Smooth muscle cell (in vitro differentiated cells): Measurements from ENCODE around the gene MS4A8. TPM values are rescaled to one million over a fixed set of nuclear protein-coding genes. Genes with fewer than 3 reads are reported as not detected.

ENCODE experiments used
- DNase-seq: peaks from one replicate; lab custom pipeline; 2025; ENCODE audit not compliant: unreplicated experiment; lab: John Stamatoyannopoulos, UW
- H2AFZ ChIP-seq: fragments of 200-600 bp; sonication (generic); 2 replicates; pipeline ENCODE4 v1.6.0; 2016; ENCODE audit warnings: antibody characterized with exemption, low read depth, mild to moderate bottlenecking
- H3F3A ChIP-seq: fragments of 200-600 bp; sonication (generic); 2 replicates; pipeline ENCODE4 v1.6.0; 2017; ENCODE audit warnings: antibody characterized with exemption, low read depth
- H3K27ac ChIP-seq: fragments of 200-600 bp; sonication (generic); 2 replicates; pipeline ENCODE4 v1.5.1; 2016; ENCODE audit warnings: low read depth, mild to moderate bottlenecking
- H3K27me3 ChIP-seq: fragments of 200-600 bp; sonication (generic); 2 replicates; pipeline ENCODE4 v1.6.1; 2016; ENCODE audit warnings: low read depth, mild to moderate bottlenecking
- H3K36me3 ChIP-seq: fragments of 200-600 bp; sonication (generic); 2 replicates; pipeline ENCODE4 v1.5.1; 2016; ENCODE audit warnings: low read depth
- H3K4me1 ChIP-seq: fragments of 200-600 bp; sonication (generic); 2 replicates; pipeline ENCODE4 v1.5.1; 2016; ENCODE audit warnings: low read depth
- H3K4me2 ChIP-seq: fragments of 200-600 bp; sonication (generic); 2 replicates; pipeline ENCODE4 v1.6.0; 2016; ENCODE audit warnings: mild to moderate bottlenecking
- H3K4me3 ChIP-seq: fragments of 200-600 bp; sonication (generic); 2 replicates; pipeline ENCODE4 v1.5.1; 2016; ENCODE audit warnings: mild to moderate bottlenecking
- H3K79me2 ChIP-seq: fragments of 200-600 bp; sonication (generic); 2 replicates; pipeline ENCODE4 v1.6.0; 2016; ENCODE audit warnings: low read depth, mild to moderate bottlenecking
- H3K9ac ChIP-seq: fragments of 200-600 bp; sonication (generic); 2 replicates; pipeline ENCODE4 v1.6.0; 2016; ENCODE audit warnings: low read depth
- H3K9me3 ChIP-seq: fragments of 200-600 bp; sonication (generic); replicated peaks from 2 replicates; pipeline ENCODE4 v1.5.1; 2016; ENCODE audit warnings: low read depth
- H4K20me1 ChIP-seq: fragments of 200-600 bp; sonication (generic); 2 replicates; pipeline ENCODE4 v1.6.0; 2016; ENCODE audit warnings: low read depth
- WGBS: methylation state at CpG from one replicate; pipeline ENCODE4 v1.1.7; 2016; ENCODE audit warnings: low lambda C conversion rate; 5-methylcytosine and 5-hydroxymethylcytosine counted together
- polyA plus RNA-seq: library from polyadenylated mRNA; unstranded; fragments of >200 nt; fragmentation: Nextera tagmentation; extraction: Ambion mirVana; gene quantifications from 2 replicates; pipeline ENCODE4 v1.2.1, GENCODE V29; 2016
- total RNA-seq: library from RNA; depleted of rRNA; stranded (reverse); fragments of >200 nt; gene quantifications from 2 replicates; pipeline ENCODE4 v1.2.3, GENCODE V29; 2014
- TF ChIP-seq, protein P1 (sequence below): fragments of 200-600 bp; sonication (generic); IDR thresholded peaks from 2 replicates; pipeline ENCODE4 v1.5.1; 2017; ENCODE audit warnings: borderline replicate concordance, mild to moderate bottlenecking, antibody characterized with exemption; ENCODE audit not compliant: insufficient read depth, poor library complexity, severe bottlenecking

Gene MS4A8
- total and polyA plus RNA-seq, 2 experiments from 2014 or later, result not detected

DNA sequence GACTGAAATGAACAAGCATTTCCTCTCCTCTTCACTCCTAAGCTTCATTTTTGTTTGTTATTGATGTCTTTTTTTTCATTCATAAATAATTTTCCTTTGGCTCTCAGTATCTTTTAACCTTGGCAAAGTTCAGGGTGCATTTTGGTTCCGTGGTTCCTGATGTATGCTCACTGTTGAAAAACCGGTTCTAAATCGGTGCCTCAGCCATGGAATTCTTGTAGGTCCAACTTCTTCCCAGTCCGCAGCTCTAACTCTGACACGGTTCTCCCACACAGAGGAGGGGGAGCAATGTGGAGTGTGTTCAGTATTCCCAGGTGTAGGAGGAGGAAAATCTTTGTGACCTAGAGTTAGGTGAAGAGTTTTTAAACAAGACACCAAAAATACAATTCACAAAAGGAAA, 44.7 kb downstream of the MS4A8 start:
- Histone ChIP-seq H4K20me1 (no peaks in the 10 kb centered on the region), H3K4me2 (no peak overlapping the region), H3F3A (no peaks in the 10 kb centered on the region), H3K27ac (no peak overlapping the region), H3K9ac (no peak overlapping the region), H2AFZ (no peak overlapping the region), H3K36me3 (no peaks in the 10 kb centered on the region), H3K4me1 (no peaks in the 10 kb centered on the region), H3K9me3 (no peaks in the 10 kb centered on the region), H3K79me2 (no peaks in the 10 kb centered on the region), H3K4me3 (no peak overlapping the region), H3K27me3 (no peaks in the 10 kb centered on the region)
- TF ChIP-seq, protein P1, sequence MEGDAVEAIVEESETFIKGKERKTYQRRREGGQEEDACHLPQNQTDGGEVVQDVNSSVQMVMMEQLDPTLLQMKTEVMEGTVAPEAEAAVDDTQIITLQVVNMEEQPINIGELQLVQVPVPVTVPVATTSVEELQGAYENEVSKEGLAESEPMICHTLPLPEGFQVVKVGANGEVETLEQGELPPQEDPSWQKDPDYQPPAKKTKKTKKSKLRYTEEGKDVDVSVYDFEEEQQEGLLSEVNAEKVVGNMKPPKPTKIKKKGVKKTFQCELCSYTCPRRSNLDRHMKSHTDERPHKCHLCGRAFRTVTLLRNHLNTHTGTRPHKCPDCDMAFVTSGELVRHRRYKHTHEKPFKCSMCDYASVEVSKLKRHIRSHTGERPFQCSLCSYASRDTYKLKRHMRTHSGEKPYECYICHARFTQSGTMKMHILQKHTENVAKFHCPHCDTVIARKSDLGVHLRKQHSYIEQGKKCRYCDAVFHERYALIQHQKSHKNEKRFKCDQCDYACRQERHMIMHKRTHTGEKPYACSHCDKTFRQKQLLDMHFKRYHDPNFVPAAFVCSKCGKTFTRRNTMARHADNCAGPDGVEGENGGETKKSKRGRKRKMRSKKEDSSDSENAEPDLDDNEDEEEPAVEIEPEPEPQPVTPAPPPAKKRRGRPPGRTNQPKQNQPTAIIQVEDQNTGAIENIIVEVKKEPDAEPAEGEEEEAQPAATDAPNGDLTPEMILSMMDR, result no peak
- DNase-seq, result no peak
- 78% methylated on average over 5 of the region's 5 CpGs for WGBS

DNA sequence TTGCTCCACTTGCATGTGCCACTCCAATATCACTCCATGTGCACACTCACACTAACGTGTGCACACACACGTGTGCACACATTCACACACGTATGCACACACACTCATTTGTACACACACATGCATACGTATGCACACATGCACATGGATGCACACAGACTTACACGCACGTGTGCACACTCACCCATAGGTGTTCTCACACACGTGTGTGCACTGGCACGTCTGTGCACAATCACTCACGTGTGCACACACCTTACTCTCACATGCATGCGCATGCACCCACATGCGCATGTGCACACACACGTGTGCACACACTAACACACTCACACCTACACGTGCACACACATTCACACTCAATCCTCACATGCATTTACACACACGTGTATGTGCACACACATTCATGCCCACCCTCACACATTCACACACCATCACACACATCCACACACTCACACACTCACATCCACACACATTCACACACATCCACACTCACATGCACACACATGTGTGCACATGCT, 48.0 kb downstream of the MS4A8 start:
- Histone ChIP-seq H3K4me1 (no peaks in the 10 kb centered on the region), H3K4me3 (no peak overlapping the region), H3K79me2 (no peaks in the 10 kb centered on the region), H3K9me3 (no peaks in the 10 kb centered on the region), H3K4me2 (no peak overlapping the region), H3K36me3 (no peaks in the 10 kb centered on the region), H3K27ac (no peak overlapping the region), H3F3A (no peaks in the 10 kb centered on the region), H4K20me1 (no peaks in the 10 kb centered on the region), H3K27me3 (no peaks in the 10 kb centered on the region), H3K9ac (no peak overlapping the region), H2AFZ (no peak overlapping the region)
- WGBS, result 91% methylated on average over 14 of the region's 14 CpGs
- TF ChIP-seq, protein P1, result no peak
- DNase-seq, result no peak

DNA sequence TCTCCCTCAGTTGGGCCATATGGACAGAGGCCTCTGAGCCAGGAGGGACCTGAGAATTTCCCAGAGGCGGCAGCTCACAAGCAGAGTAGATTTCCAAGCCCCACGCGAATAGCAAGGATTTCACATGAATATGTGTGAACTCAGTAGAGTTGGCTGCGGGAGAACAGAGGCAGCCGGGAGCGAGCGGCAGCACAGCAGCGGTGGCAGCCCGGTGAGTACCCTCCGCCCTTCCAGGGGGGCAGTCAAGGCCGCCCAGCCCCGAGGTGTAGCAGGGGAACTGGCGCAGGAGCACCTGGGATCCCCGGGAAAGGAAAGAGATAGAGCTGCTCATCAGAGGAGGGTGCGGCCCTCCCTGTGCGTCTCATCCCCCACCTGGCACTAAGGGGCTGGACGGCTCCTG, 48.8 kb downstream of the MS4A8 start:
- 90% methylated on average over 17 of the region's 17 CpGs for WGBS
- TF ChIP-seq, protein P1, result no peak
- no peak overlapping the region for H3K9ac ChIP-seq
- no peak overlapping the region for H3K4me3 ChIP-seq
- H3K36me3 ChIP-seq, result no peaks in the 10 kb centered on the region
- no peak overlapping the region for H3K27ac ChIP-seq
- no peaks in the 10 kb centered on the region for H3K79me2 ChIP-seq
- peaks cover 3% of the 10 kb centered on the region for H3K27me3 ChIP-seq
- no peaks in the 10 kb centered on the region for H3K4me1 ChIP-seq
- no peak overlapping the region for H3K4me2 ChIP-seq
- H2AFZ ChIP-seq, result no peak overlapping the region
- no peak for DNase-seq
- H3K9me3 ChIP-seq, result no peaks in the 10 kb centered on the region
- H4K20me1 ChIP-seq, result no peaks in the 10 kb centered on the region
- no peaks in the 10 kb centered on the region for H3F3A ChIP-seq

DNA sequence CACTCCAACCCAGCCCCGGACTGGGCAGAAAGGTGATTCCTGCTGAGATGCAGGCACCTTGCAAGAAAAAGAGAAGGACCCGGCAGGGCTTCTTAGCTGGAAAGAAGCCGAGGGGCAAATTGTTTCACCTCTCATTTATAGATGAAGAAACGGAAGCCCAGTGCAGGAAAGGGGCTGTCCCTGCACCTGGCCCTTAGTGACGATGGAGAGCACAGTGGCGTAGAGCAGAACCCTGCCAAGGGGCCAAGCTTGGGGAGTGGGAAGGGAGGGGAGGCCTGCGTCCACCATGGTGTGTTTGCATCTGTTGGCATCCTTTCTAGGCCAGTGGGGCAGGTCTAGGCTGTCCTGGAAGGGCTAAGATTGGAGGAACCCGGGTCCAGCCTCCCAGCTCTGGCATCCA, 49.4 kb downstream of the MS4A8 start:
- Histone ChIP-seq H3K4me2 (no peak overlapping the region), H3K9me3 (no peaks in the 10 kb centered on the region), H3K4me3 (no peak overlapping the region), H4K20me1 (no peaks in the 10 kb centered on the region), H3K79me2 (no peaks in the 10 kb centered on the region), H3K9ac (no peak overlapping the region), H3F3A (no peaks in the 10 kb centered on the region), H3K36me3 (no peaks in the 10 kb centered on the region), H3K4me1 (no peaks in the 10 kb centered on the region), H3K27ac (no peak overlapping the region), H2AFZ (no peak overlapping the region), H3K27me3 (peaks cover 3% of the 10 kb centered on the region)
- 83% methylated on average over 8 of the region's 8 CpGs for WGBS
- no peak for DNase-seq
- TF ChIP-seq, protein P1, result no peak
